Lung (tissue), 12 donors: ENCODE results near the gene ALK. TPM values are rescaled to one million over a fixed set of nuclear protein-coding genes. Genes with fewer than 3 reads are reported as not detected.

ENCODE experiments used
- ATAC-seq: fragments of 200-7000 bp; cut with Tn5 transposase; one replicate; pipeline ENCODE4 v1.9.1; 2020; ENCODE audit warnings: moderate number of reproducible peaks; ENCODE audit not compliant: insufficient read depth, low FRiP score
- DNase-seq, 3 donors: peaks; one replicate each; pipeline ENCODE4 v3.0.0-alpha.2; 2013 to 2017
- H3K27ac ChIP-seq, 2 donors: one replicate each; pipeline ENCODE4 v1.5.1; 2013; ENCODE audit warnings: mild to moderate bottlenecking in 2 of 2, moderate library complexity in 2 of 2, control low read depth in 1 of 2, inconsistent platforms in 1 of 2, low read depth in 1 of 2, low read length in 1 of 2
- H3K27me3 ChIP-seq, 3 donors: one replicate each; pipeline ENCODE4 v1.5.1; 2013; ENCODE audit warnings: low read length in 2 of 3; ENCODE audit not compliant: control insufficient read depth in 3 of 3, insufficient read depth in 3 of 3
- H3K36me3 ChIP-seq, 4 donors: one replicate each; pipeline ENCODE4 v1.5.1; 2013; ENCODE audit warnings: low read length in 4 of 4, mild to moderate bottlenecking in 1 of 4, moderate library complexity in 1 of 4; ENCODE audit not compliant: control insufficient read depth in 4 of 4, insufficient read depth in 4 of 4
- H3K4me1 ChIP-seq, 5 donors: one replicate each; pipeline ENCODE4 v1.5.1; 2013; ENCODE audit warnings: low read length in 5 of 5, mild to moderate bottlenecking in 2 of 5, moderate library complexity in 1 of 5; ENCODE audit not compliant: control insufficient read depth in 5 of 5, insufficient read depth in 5 of 5
- H3K4me3 ChIP-seq: one replicate; pipeline ENCODE4 v1.5.1; 2013; ENCODE audit warnings: mild to moderate bottlenecking, control low read depth, moderate library complexity
- H3K9ac ChIP-seq, 2 donors: one replicate each; pipeline ENCODE4 v1.5.1; 2013; ENCODE audit warnings: low read length in 2 of 2, control low read depth in 1 of 2; ENCODE audit not compliant: insufficient read depth in 1 of 2
- H3K9me3 ChIP-seq, 4 donors: one replicate each; pipeline ENCODE4 v1.5.1; 2013; ENCODE audit warnings: low read length in 3 of 4, mild to moderate bottlenecking in 1 of 4, moderate library complexity in 1 of 4; ENCODE audit not compliant: control insufficient read depth in 4 of 4, insufficient read depth in 3 of 4
- WGBS, 2 donors: extraction: QIAGEN DNeasy Blood & Tissue Kit; methylation state at CpG; one replicate each; pipeline ENCODE4 v1.1.7; 2013; 5-methylcytosine and 5-hydroxymethylcytosine counted together
- polyA plus RNA-seq, 2 donors: library from polyadenylated mRNA; stranded (reverse); fragments of 200-250 nt; gene quantifications; one replicate each; pipeline ENCODE4 v1.2.1, GENCODE V29; 2013
- total RNA-seq, 2 donors: library from RNA; depleted of rRNA in 1 of 2; stranded (reverse); fragments of >200 nt in 1 of 2; gene quantifications; one replicate each; pipeline ENCODE4 v1.2.1, GENCODE V29; 2014 to 2021
- TF ChIP-seq, protein P1 (sequence below): IDR thresholded peaks from 2 replicates; pipeline ENCODE4 v1.5.1; 2012; ENCODE audit warnings: mild to moderate bottlenecking; ENCODE audit errors: control extremely low read depth, extremely low read depth
- donor health status: control.
- donor health status: control.
- donor health status: Bipolar disorder and iron deficiency.
- donor health status: healthy.
- donor health status: DM: yes; HTN: yes; CAD: no.

The ALK gene
- total and polyA plus RNA-seq, 4 donors = 0.09 to 0.25 (median 0.10) TPM; not detected in 1

DNA sequence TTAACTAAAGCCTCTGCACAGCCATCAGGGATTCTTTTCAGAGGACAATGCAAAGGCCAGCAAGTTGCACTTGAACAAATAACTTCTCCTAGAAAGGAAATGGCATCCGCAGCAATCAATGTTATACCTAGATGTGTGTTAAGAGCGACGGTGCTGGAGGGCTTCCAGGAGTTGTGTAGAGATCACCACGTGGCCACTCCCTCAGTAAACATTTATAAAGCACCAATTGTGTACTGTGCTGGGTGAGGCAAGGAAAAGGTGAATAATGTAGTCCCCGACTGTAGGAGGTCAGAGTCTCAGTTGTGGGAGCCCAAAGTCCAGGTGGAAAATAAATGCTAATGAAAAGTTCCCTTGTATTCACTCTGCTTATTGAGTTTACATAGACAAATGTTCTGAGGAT, 135.0 kb downstream of the ALK start:
- no peak overlapping the region for H3K9ac ChIP-seq
- WGBS, 2 donors = 70 to 82% methylated on average over 5 of the region's 5 CpGs
- H3K27ac ChIP-seq = no peak overlapping the region
- H3K9me3 ChIP-seq = no peaks in the 10 kb centered on the region
- no peak for DNase-seq
- no peaks in the 10 kb centered on the region for H3K36me3 ChIP-seq
- H3K27me3 ChIP-seq = no peaks in the 10 kb centered on the region
- no peak for ATAC-seq
- TF ChIP-seq, protein P1, sequence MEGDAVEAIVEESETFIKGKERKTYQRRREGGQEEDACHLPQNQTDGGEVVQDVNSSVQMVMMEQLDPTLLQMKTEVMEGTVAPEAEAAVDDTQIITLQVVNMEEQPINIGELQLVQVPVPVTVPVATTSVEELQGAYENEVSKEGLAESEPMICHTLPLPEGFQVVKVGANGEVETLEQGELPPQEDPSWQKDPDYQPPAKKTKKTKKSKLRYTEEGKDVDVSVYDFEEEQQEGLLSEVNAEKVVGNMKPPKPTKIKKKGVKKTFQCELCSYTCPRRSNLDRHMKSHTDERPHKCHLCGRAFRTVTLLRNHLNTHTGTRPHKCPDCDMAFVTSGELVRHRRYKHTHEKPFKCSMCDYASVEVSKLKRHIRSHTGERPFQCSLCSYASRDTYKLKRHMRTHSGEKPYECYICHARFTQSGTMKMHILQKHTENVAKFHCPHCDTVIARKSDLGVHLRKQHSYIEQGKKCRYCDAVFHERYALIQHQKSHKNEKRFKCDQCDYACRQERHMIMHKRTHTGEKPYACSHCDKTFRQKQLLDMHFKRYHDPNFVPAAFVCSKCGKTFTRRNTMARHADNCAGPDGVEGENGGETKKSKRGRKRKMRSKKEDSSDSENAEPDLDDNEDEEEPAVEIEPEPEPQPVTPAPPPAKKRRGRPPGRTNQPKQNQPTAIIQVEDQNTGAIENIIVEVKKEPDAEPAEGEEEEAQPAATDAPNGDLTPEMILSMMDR = no peak
- H3K4me1 ChIP-seq = no peaks in the 10 kb centered on the region
- H3K4me3 ChIP-seq = no peak overlapping the region

DNA sequence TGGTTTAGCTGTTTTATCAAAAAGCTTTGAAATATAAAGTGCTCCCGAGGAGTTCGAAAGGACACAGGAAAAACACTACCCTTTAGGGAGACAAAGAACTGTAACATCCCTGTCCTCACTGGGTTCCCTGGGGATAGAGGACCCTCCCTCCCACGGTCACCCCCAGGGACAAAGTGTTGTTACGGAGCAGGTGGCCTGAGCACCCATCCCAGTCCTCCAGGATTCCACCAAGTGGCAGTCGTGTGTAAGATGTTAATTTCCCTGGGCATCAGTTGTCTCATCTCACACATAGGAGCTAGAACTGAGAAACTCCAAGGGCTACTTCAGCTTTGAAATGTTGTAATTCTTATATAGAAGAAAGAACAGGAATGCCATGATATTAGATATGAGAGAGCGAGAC, 137.7 kb downstream of the ALK start:
- Histone ChIP-seq H3K4me1 (no peaks in the 10 kb centered on the region), H3K9me3 (no peaks in the 10 kb centered on the region), H3K36me3 (no peaks in the 10 kb centered on the region), H3K9ac (no peak overlapping the region), H3K4me3 (no peak overlapping the region), H3K27me3 (no peaks in the 10 kb centered on the region), H3K27ac (no peak overlapping the region)
- DNase-seq (no peak), ATAC-seq (no peak)
- TF ChIP-seq, protein P1 = no peak
- 81 to 93% methylated on average over 6 of the region's 6 CpGs for WGBS, 2 donors

DNA sequence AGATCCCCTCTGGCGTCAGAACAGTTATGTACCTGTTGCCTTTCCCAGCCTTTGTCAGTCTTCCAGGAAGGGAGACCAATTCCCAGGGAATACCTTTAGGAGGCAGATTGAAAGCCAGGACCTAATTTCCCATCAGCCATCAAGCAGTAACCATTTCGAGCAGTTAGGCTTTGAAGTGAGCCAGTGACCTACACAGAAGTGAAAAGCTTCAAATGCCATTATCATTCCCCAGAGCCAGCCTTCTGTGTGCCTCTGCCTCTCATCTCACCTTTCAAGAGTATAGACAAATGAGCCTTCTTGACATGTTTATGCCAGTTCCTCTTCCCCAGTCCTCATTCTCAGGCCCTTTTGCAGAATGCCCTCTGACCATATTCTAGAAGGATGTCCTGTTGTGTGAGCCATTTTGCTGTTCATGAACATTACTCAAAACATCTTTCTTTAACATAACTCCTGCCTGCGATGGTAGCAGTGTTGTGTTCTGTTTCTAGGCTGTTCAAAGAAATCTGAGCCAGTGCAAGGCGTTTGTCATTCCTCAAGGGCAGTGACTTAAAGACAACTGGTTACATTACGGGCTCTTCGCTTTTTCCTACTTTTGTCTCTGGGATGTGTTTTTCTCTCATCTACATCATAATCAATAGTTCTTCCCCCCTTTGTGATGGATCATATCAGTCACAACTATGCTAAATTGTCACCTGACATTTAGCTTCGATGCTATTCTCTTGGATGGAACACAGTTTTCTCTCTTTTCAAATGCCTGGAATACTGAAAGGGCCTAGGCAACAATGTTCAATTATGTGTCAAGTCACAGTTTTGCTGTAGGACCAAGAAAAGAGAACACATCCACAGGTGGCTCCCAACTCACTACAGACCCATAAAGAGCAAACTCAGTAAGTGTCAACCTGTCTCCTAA, 138.6 kb downstream of the ALK start:
- TF ChIP-seq, protein P1 = no peak
- ATAC-seq (no peak), DNase-seq (no peak)
- Histone ChIP-seq H3K27me3 (no peaks in the 10 kb centered on the region), H3K9ac (no peak overlapping the region), H3K27ac (no peak overlapping the region), H3K36me3 (no peaks in the 10 kb centered on the region), H3K4me3 (no peak overlapping the region), H3K9me3 (no peaks in the 10 kb centered on the region), H3K4me1 (no peaks in the 10 kb centered on the region)
- 78% methylated on average over 7 of the region's 7 CpGs for WGBS, 2 donors
